HG03066 (cell line): Measurements from ENCODE around the gene PAQR7.
A peak's percentile ranks its signal among the peaks of the same experiment; 100 is the strongest.

Experiments used
- ATAC-seq: cut with Tn5 transposase; IDR thresholded peaks from one replicate; pipeline ENCODE4 v1.9.1; 2021; ENCODE audit warnings: low read depth; ENCODE audit not compliant: unreplicated experiment

The PAQR7 gene

GRCh38 chr1:25903986-25904385, 28.5 kb upstream of the PAQR7 start:
- ATAC-seq = no peak

- ATAC-seq = no peak
Observed at GRCh38 chr1:25902462-25902861, 27.0 kb upstream of the PAQR7 start.

- no peak for ATAC-seq
Observed at GRCh38 chr1:25900219-25900618, 24.7 kb upstream of the PAQR7 start.

- ATAC-seq = no peak
Observed at GRCh38 chr1:25899792-25900191, 24.3 kb upstream of the PAQR7 start.

GRCh38 chr1:25898223-25899015, 22.9 kb upstream of the PAQR7 start:
- ATAC-seq = no peak

GRCh38 chr1:25897754-25898153, 22.2 kb upstream of the PAQR7 start:
- no peak for ATAC-seq

- ATAC-seq = no peak
Observed at GRCh38 chr1:25896266-25896665, 20.8 kb upstream of the PAQR7 start.

GRCh38 chr1:25895365-25895990, 20.0 kb upstream of the PAQR7 start:
- peak; percentile 79 for ATAC-seq

- no peak for ATAC-seq
Observed at GRCh38 chr1:25893116-25893515, 17.6 kb upstream of the PAQR7 start.

GRCh38 chr1:25891606-25892005, 16.1 kb upstream of the PAQR7 start:
- ATAC-seq = no peak

GRCh38 chr1:25890239-25891034, 14.9 kb upstream of the PAQR7 start:
- ATAC-seq = no peak

GRCh38 chr1:25889470-25889869, 14.0 kb upstream of the PAQR7 start:
- no peak for ATAC-seq

- no peak for ATAC-seq
Observed at GRCh38 chr1:25888426-25888987, 13.0 kb upstream of the PAQR7 start.

- no peak for ATAC-seq
Observed at GRCh38 chr1:25885602-25886001, 10.1 kb upstream of the PAQR7 start.

- no peak for ATAC-seq
Observed at GRCh38 chr1:25881266-25881665, 5.8 kb upstream of the PAQR7 start.

GRCh38 chr1:25880518-25880917, 5.0 kb upstream of the PAQR7 start:
- no peak for ATAC-seq

GRCh38 chr1:25879675-25880074, 4.2 kb upstream of the PAQR7 start:
- ATAC-seq = no peak

GRCh38 chr1:25878690-25879089, 3.2 kb upstream of the PAQR7 start:
- ATAC-seq = no peak

GRCh38 chr1:25877155-25877554, 1.6 kb upstream of the PAQR7 start:
- no peak for ATAC-seq

- ATAC-seq = no peak
Observed at GRCh38 chr1:25876693-25877077, 1.2 kb upstream of the PAQR7 start.
